Transverse colon (tissue), 4 donors: ENCODE measurements around the gene UROC1. TPM values are rescaled to one million over a fixed set of nuclear protein-coding genes. Genes with fewer than 3 reads are reported as not detected.

Source experiments
- DNase-seq: peaks from one replicate; pipeline ENCODE4 v3.0.0-alpha.2; 2019
- H3K27ac ChIP-seq, 4 donors: fragments of 200-600 bp; sonication (generic); 2 replicates each; pipeline ENCODE4 v1.5.1; 2016 to 2018; ENCODE audit warnings: inconsistent platforms in 4 of 4
- H3K27me3 ChIP-seq: fragments of 200-600 bp; sonication (generic); 2 replicates; pipeline ENCODE4 v1.5.1; 2017; ENCODE audit warnings: inconsistent platforms
- H3K36me3 ChIP-seq, 4 donors: fragments of 200-600 bp; sonication (generic); 2 replicates each; pipeline ENCODE4 v1.5.1; 2017 to 2019; ENCODE audit warnings: inconsistent platforms in 4 of 4
- H3K4me1 ChIP-seq, 4 donors: fragments of 200-600 bp; sonication (generic); 2 replicates each; pipeline ENCODE4 v1.5.1; 2017 to 2020; ENCODE audit warnings: inconsistent platforms in 4 of 4
- H3K4me3 ChIP-seq, 4 donors: fragments of 200-600 bp; sonication (generic); 1 replicate in 1 of 4; 2 replicates in 3 of 4; pipeline versions ENCODE4 v1.5.1 to v1.6.1; 2017 to 2019; ENCODE audit warnings: inconsistent platforms in 4 of 4
- H3K9me3 ChIP-seq, 2 donors: fragments of 200-600 bp; sonication (generic); 2 replicates each; pipeline ENCODE4 v1.5.1; 2017 to 2019; ENCODE audit warnings: inconsistent platforms in 2 of 2
- CTCF ChIP-seq, 5 experiments: fragments of 200-600 bp in 3 of 5; fragments of 450-650 bp in 2 of 5; sonication (generic) in 3 of 5; IDR thresholded peaks; 1 replicate in 2 of 5; 2 replicates in 3 of 5; pipeline ENCODE4 v1.5.1; 2016 to 2017; ENCODE audit warnings: antibody characterized with exemption in 5 of 5, inconsistent platforms in 3 of 5, mild to moderate bottlenecking in 2 of 5, moderate library complexity in 1 of 5
- EP300 ChIP-seq: sonication (generic); formaldehyde crosslinking; IDR thresholded peaks from one replicate; pipeline ENCODE4 v1.6.1; 2017; ENCODE audit warnings: antibody characterized with exemption, low read depth
- POLR2A ChIP-seq: fragments of 450-650 bp; IDR thresholded peaks from one replicate; pipeline ENCODE4 v1.6.1; 2016; ENCODE audit warnings: antibody characterized with exemption, mild to moderate bottlenecking, moderate library complexity
- POLR2AphosphoS5 ChIP-seq, 3 donors: sonication (generic); formaldehyde crosslinking; IDR thresholded peaks; one replicate each; pipeline ENCODE4 v1.6.1; 2016; ENCODE audit warnings: antibody characterized with exemption in 3 of 3
- WGBS, 2 donors: methylation state at CpG; one replicate each; pipeline ENCODE4 v1.1.5; 2018; ENCODE audit warnings: low coverage in 1 of 2; 5-methylcytosine and 5-hydroxymethylcytosine counted together
- in situ Hi-C, 4 donors: fragments of 200-750 bp; cut with MboI; loops; one replicate each; pipeline versions ENCODE4 v1.15.0 to v1.15.1; 2017; ENCODE audit warnings: low sequenced_read_pairs in 3 of 4, low pct_ligation_motif_present in 1 of 4, low pct_unique_long_range_greater_than_20kb in 1 of 4
- intact Hi-C: fragments of 100-400 bp; cut with DNase I; formaldehyde crosslinking; loops from one replicate; pipeline ENCODE4 v1.15.1; 2023; ENCODE audit warnings: low total_unique reads
- total RNA-seq, 4 donors: library from RNA; depleted of rRNA; stranded (reverse); fragments of >200 nt; gene quantifications; one replicate each; pipeline ENCODE4 v1.1.0, GENCODE V29; 2016

UROC1 gene
- total RNA-seq, 4 donors from 2014 or later: not detected

- Histone ChIP-seq H3K27me3 (peaks cover 5% of the 10 kb centered on the region), H3K9me3 (no peaks in the 10 kb centered on the region), H3K27ac (no peak overlapping the region), H3K4me1 (no peaks in the 10 kb centered on the region), H3K4me3 (no peak overlapping the region), H3K36me3 (no peaks in the 10 kb centered on the region)
- in situ Hi-C loops: no loop called here
- TF ChIP-seq POLR2A (no peak), POLR2AphosphoS5 (IDR thresholded peaks at IDR 0.05) (no peak), EP300 (no peak), CTCF (IDR thresholded peaks at IDR 0.05) (no peak)
- intact Hi-C loops: no loop called here
- 84 to 100% methylated on average over 1 to 9 of the region's 9 CpGs for whole genome bisulfite sequencing, 2 donors
- DNase-seq: no peak
Observed at GRCh38 chr3:126507886-126508285, 9.7 kb downstream of the UROC1 start.

- in situ Hi-C loops: no loop called here
- 83% methylated on average over 10 of the region's 10 CpGs; no CpG with 5 or more reads in 1 of the 2 donors for WGBS, 2 donors
- Histone ChIP-seq H3K36me3 (no peaks in the 10 kb centered on the region), H3K27me3 (peaks cover 5% of the 10 kb centered on the region), H3K4me3 (no peak overlapping the region), H3K9me3 (no peaks in the 10 kb centered on the region), H3K4me1 (no peaks in the 10 kb centered on the region), H3K27ac (no peak overlapping the region)
- intact Hi-C loops: no loop called here
- DNase-seq: no peak
- no peak for TF ChIP-seq POLR2AphosphoS5 (IDR thresholded peaks at IDR 0.05)
- no peak for TF ChIP-seq CTCF (IDR thresholded peaks at IDR 0.05)
- no peak for TF ChIP-seq EP300
- no peak for TF ChIP-seq POLR2A
Observed at GRCh38 chr3:126503701-126504100, 13.9 kb downstream of the UROC1 start.

- no peaks in the 10 kb centered on the region for H3K9me3 ChIP-seq
- no peak for TF ChIP-seq POLR2A
- no peak for TF ChIP-seq EP300
- TF ChIP-seq CTCF (IDR thresholded peaks at IDR 0.05): no peak
- TF ChIP-seq POLR2AphosphoS5 (IDR thresholded peaks at IDR 0.05): no peak
- no peak for DNase-seq
- H3K4me1 ChIP-seq: no peaks in the 10 kb centered on the region
- H3K27me3 ChIP-seq: peaks cover 5% of the 10 kb centered on the region
- in situ Hi-C loops: no loop called here
- H3K36me3 ChIP-seq: no peaks in the 10 kb centered on the region
- H3K4me3 ChIP-seq: no peak overlapping the region
- 79 to 100% methylated on average over 1 of the region's 1 CpG for WGBS, 2 donors
- intact Hi-C loops: no loop called here
- no peak overlapping the region for H3K27ac ChIP-seq
Observed at GRCh38 chr3:126502656-126503055, 14.9 kb downstream of the UROC1 start.

- in situ Hi-C loops: no loop called here
- intact Hi-C loops: no loop called here
- 64 to 67% methylated on average over 2 to 7 of the region's 7 CpGs for WGBS, 2 donors
- TF ChIP-seq CTCF (IDR thresholded peaks at IDR 0.05) (no peak), EP300 (no peak), POLR2AphosphoS5 (IDR thresholded peaks at IDR 0.05) (no peak), POLR2A (no peak)
- H3K27me3 ChIP-seq: peaks cover 5% of the 10 kb centered on the region
- no peaks in the 10 kb centered on the region for H3K9me3 ChIP-seq
- no peaks in the 10 kb centered on the region for H3K4me1 ChIP-seq
- H3K36me3 ChIP-seq: no peaks in the 10 kb centered on the region
- DNase-seq: no peak
- H3K4me3 ChIP-seq: no peak overlapping the region
- H3K27ac ChIP-seq: no peak overlapping the region
Observed at GRCh38 chr3:126501736-126502135, 15.8 kb downstream of the UROC1 start.
